Measurements from ENCODE around the gene TMPRSS7. TPM values are rescaled to one million over a fixed set of nuclear protein-coding genes. Genes with fewer than 3 reads are reported as not detected.

TMPRSS7 gene
- total RNA-seq, 1 donor from 2014 or later, result under 0.01 TPM

DNA sequence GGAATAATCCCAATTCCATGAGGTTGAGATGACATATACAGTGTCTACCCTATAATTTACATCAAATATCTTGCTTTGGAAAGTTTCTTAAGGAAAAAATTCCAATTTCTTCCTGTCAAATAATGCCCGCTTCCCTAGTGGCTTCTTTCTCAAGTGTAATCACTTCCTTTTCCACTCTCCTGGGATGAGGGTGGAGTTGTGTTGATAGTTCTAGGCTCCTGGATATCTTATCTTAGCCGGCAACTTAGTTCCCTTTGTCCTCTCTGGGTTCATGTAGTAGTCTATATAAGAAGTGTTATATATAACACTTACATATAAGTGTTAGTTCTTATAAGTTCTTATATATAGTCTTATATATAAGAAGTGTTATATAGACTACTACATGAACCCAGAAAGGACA lies 24.9 kb upstream of the TMPRSS7 start:
- H3K36me3 ChIP-seq (ENCODE audit: control insufficient read depth, insufficient read depth, low read length), result no peaks in the 10 kb centered on the region
- FAIRE-seq (no peak), DNase-seq (ENCODE audit: low read depth) (no peak)
- H3K4me3 ChIP-seq (ENCODE audit: low read depth, low read length), result no peak overlapping the region
- no peaks in the 10 kb centered on the region for H3K27me3 ChIP-seq (ENCODE audit: control insufficient read depth, insufficient read depth, low read length)
- TF ChIP-seq, protein P1, sequence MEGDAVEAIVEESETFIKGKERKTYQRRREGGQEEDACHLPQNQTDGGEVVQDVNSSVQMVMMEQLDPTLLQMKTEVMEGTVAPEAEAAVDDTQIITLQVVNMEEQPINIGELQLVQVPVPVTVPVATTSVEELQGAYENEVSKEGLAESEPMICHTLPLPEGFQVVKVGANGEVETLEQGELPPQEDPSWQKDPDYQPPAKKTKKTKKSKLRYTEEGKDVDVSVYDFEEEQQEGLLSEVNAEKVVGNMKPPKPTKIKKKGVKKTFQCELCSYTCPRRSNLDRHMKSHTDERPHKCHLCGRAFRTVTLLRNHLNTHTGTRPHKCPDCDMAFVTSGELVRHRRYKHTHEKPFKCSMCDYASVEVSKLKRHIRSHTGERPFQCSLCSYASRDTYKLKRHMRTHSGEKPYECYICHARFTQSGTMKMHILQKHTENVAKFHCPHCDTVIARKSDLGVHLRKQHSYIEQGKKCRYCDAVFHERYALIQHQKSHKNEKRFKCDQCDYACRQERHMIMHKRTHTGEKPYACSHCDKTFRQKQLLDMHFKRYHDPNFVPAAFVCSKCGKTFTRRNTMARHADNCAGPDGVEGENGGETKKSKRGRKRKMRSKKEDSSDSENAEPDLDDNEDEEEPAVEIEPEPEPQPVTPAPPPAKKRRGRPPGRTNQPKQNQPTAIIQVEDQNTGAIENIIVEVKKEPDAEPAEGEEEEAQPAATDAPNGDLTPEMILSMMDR (IDR thresholded peaks at IDR 0.05; ENCODE audit: insufficient read depth, low read length, severe bottlenecking), result no peak

DNA sequence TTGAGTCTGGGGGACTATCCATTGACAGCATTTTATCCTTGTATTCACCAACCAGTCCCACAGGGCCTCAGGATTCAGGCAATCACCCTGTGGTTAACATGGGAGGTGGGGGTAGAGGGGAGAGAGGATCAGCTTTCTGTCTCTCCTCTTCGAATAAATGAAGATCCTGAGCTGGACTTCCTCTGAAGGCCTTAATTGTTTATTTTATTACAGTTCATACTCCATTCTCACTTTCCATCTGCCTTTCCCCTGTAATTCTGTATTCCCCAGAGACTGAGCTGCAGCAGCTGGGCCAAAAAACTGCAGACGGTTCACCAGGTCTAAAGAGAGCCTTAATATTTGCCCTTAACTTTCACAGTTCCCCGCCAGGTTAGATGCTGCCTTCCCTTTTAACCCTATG lies 23.9 kb upstream of the TMPRSS7 start:
- Histone ChIP-seq H3K36me3 (ENCODE audit: control insufficient read depth, insufficient read depth, low read length) (no peaks in the 10 kb centered on the region), H3K4me3 (ENCODE audit: low read depth, low read length) (no peak overlapping the region), H3K27me3 (ENCODE audit: control insufficient read depth, insufficient read depth, low read length) (no peaks in the 10 kb centered on the region)
- FAIRE-seq (no peak), DNase-seq (ENCODE audit: low read depth) (no peak)
- TF ChIP-seq, protein P1 (IDR thresholded peaks at IDR 0.05; ENCODE audit: insufficient read depth, low read length, severe bottlenecking), result no peak

DNA sequence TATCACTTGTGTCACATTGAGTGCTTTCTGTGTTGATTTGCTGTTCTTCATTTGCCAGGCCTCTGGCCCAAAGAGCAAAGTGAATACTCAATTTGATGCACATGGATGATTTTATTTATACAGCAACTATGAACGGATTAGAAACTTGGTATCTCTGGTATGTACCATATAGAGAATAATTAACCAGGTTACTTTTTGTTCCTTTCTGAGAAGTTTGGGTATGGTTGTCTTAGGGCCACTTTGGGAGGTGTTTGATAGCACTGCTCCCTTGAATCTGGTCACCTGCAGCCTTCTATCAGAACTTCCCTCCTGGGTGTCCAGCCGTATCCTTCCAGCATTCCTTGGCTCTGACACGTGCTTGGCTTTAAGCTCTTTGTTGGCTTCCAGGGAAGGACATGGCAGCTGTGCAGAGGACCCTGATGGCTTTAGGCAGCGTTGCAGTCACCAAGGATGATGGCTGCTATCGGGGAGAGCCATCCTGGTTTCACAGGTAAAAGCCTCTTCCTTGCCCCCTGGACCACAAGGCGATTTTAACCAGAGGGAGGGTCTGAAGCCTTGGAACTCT lies 23.1 kb upstream of the TMPRSS7 start:
- TF ChIP-seq, protein P1 (IDR thresholded peaks at IDR 0.05; ENCODE audit: insufficient read depth, low read length, severe bottlenecking), result no peak
- Histone ChIP-seq H3K4me3 (ENCODE audit: low read depth, low read length) (no peak overlapping the region), H3K27me3 (ENCODE audit: control insufficient read depth, insufficient read depth, low read length) (no peaks in the 10 kb centered on the region), H3K36me3 (ENCODE audit: control insufficient read depth, insufficient read depth, low read length) (no peaks in the 10 kb centered on the region)
- DNase-seq (ENCODE audit: low read depth), result no peak
- no peak for FAIRE-seq

DNA sequence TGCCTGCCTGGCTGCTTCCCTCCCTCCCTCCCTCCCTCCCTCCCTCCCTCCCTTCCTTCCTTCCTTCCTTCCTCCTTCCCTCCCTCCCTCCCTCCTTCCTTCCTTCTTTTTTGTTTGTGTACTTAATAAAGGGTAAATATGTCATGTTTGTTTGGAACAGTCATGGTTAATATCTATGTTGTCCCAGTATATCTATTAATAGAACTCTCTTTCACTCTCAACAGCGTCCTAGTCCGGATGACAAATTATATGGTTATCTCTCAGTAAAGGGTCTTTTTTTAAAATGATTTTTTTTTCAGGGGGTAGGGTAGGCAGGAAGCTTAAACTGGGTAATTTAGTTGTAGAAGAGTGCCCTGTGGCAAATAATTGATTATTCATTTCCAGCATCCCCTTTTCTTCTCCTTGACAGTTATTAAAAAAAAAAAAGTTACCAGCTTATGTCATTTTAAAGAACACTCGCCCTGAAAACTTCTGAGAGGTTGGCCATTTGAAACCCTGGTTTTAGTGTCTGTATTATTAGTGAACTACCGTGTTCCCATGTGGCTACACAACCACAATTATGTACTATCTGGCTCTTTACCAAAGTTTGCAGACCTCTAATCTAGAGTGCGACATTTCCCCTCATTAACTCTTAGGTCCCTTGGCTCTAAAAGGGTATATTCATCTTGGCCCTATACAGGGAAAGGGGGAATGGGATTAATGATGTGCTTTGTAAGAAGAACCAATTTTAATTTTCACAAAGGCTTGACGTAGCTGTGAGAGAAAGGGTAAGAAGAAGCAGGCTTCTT lies 22.1 kb upstream of the TMPRSS7 start:
- Histone ChIP-seq H3K27me3 (ENCODE audit: control insufficient read depth, insufficient read depth, low read length) (no peaks in the 10 kb centered on the region), H3K4me3 (ENCODE audit: low read depth, low read length) (no peak overlapping the region), H3K36me3 (ENCODE audit: control insufficient read depth, insufficient read depth, low read length) (no peaks in the 10 kb centered on the region)
- no peak for FAIRE-seq
- no peak for DNase-seq (ENCODE audit: low read depth)
- TF ChIP-seq, protein P1 (IDR thresholded peaks at IDR 0.05; ENCODE audit: insufficient read depth, low read length, severe bottlenecking), result no peak

DNA sequence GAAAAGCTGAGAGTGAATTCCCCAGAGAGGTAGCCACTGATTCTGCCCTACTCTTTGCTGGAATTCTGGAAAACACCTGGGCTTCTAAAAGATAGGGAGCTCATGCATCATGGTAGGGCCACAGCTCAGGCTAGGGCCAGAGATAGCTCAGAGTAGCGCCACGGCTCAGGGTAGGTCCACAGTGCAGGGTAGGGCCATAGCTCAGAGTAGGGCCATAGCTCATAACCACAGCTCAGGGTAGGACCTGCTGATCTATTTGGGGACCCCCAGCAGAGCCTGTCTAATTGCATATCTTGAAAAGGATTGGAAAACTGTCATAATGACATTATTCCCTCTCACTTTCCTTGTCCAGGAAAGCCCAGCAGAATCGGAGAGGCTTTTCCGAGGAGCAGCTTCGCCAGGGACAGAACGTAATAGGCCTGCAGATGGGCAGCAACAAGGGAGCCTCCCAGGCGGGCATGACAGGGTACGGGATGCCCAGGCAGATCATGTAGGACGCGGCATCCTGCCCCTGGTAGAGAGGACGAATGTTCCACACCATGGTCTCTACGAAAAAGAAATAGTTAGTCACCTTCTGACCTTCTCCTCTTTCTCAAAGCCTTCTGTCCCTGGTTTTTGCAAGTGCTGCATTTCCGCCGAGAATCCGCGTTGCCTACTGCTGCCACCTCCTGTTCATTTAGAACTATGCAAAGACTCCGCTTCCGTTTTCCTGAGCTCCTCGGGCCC lies 21.3 kb upstream of the TMPRSS7 start:
- Histone ChIP-seq H3K27me3 (ENCODE audit: control insufficient read depth, insufficient read depth, low read length) (no peaks in the 10 kb centered on the region), H3K36me3 (ENCODE audit: control insufficient read depth, insufficient read depth, low read length) (no peaks in the 10 kb centered on the region), H3K4me3 (ENCODE audit: low read depth, low read length) (no peak overlapping the region)
- FAIRE-seq (peak; percentile 87), DNase-seq (ENCODE audit: low read depth) (peak; percentile 68)
- TF ChIP-seq, protein P1 (IDR thresholded peaks at IDR 0.05; ENCODE audit: insufficient read depth, low read length, severe bottlenecking), result peak; percentile 67

Data from bronchial epithelial cell (primary cell).